ENCODE data around the gene FAM216A. TPM values are rescaled to one million over a fixed set of nuclear protein-coding genes. Genes with fewer than 3 reads are reported as not detected.
"Not testable (repeated sequence)": the region's sequence is repeated elsewhere in the genome, so short reads cannot be mapped to it uniquely, and the experiment has no call there.

Gene FAM216A
- total RNA-seq, 2 experiments from 2014 or later: 14.6 to 17.5 TPM

DNA sequence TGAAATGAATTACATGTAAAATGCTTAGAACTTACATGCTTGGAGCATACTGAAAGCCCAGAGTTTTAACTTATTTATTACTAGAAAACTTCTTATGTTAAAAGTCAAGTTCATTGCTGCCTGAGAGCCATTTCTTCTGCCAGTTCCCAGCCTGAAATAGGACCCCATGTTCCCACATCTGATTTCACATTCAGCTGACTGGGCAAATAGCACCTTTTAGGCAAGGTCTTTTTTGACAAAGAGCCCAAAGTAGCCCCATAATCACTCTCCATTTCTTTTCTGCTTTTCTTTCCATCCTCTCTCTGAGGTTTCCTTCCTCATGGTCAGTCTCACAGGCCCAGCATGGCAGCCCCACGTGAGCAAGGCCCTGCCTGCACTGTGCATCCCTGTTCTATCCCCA is 17.4 kb upstream of the FAM216A start:
- DNase-seq: no peak
- Mint-ChIP-seq H3K9me3 (no peaks in the 10 kb centered on the region), H3K4me3 (peak overlapping the region; percentile 62), H3K27me3 (no peaks in the 10 kb centered on the region), H3K27ac (peak overlapping the region; percentile 100), H3K4me1 (peaks cover 44% of the 10 kb centered on the region), H3K36me3 (ENCODE audit: low read depth) (peaks cover 39% of the 10 kb centered on the region)
- ChIA-PET POLR2A (no interaction called here), CTCF (interaction anchor here (0.6 to 5.0 kb wide), 12 partner anchors 10 to 228 kb away, joined by 3 to 69 read pairs (median 9); partner anchors contain the start of genes FAM216A and GPN3)

DNA sequence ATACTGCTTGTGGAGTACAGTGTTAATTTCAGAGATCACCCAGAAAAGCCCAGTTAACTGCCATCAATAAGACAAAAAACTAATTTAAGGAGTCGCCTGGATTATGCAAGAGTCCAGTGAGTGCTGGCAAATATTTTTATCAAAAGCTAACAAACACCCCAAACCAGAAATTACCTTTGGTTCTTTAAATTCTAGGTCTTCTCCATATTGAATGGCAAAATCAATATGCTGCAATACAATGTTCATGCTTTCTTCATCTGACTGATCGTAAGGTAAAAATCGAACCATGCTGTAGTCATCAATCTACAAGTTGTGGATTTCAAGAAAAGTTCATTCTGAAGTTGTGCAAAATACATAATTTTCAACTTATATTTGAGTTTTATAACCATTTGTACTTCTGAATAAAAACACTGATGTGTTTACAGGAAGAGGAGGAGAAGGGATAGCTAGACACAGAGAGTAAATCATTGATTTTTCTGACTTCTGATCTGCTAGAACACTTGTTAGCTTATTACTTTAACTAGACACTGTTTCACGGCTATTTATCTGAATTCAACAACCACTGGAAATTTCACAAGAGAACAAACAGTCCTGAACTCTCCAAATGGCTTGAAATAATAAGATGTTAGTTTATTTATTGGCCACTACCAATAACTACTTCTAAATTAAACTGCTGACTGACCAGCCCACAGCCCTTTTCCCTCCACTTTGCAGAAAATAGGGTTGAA is 14.9 kb upstream of the FAM216A start:
- Mint-ChIP-seq H3K27me3 (no peaks in the 10 kb centered on the region), H3K9me3 (no peaks in the 10 kb centered on the region), H3K36me3 (ENCODE audit: low read depth) (peaks cover 33% of the 10 kb centered on the region), H3K4me1 (peaks cover 27% of the 10 kb centered on the region), H3K4me3 (no peak overlapping the region), H3K27ac (no peak overlapping the region)
- ChIA-PET POLR2A (no interaction called here), CTCF (interaction anchor here (0.7 to 2.7 kb wide), 6 partner anchors 10 to 148 kb away, joined by 3 to 10 read pairs (median 5); partner anchors contain the start of genes FAM216A, GPN3 and RAD9B)
- DNase-seq: no peak

DNA sequence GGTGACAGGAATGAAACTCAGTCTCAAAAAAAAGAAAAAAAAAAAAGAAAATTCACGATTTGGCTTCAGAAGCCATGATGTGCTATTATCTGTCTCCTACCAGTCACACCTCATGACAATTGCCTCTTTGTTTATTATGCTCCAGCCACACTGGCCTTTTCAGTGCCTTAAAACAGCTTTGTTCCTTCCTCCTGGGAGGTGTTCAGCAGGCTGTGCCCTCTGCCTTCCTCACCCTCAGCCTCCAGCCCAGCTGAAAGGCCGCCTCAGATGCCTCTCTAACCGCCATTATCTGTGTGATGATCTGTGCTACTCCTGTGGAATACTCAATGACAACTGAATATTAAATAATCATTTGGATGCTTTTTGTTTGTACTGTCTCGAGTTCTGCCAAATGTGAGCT is 9.9 kb upstream of the FAM216A start:
- Mint-ChIP-seq H3K27ac (no peak overlapping the region), H3K4me1 (peaks cover 7% of the 10 kb centered on the region), H3K36me3 (ENCODE audit: low read depth) (peaks cover 29% of the 10 kb centered on the region)

DNA sequence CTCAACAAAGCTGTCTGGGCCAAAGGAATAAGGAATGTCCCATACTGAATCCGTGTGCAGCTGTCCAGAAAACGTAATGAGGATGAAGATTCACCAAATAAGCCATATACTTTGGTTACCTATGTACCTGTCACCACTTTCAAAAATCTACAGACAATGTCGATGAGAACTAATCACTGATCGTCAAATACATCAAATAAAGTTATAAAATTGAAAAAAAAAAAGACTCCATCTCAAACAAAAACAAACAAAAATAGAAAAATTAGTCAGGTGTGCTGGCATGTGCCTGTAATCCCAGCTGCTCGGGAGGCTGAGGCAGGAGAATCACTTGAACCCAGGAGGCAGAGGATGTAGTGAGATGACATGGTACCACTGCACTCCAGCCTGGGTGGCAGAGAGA is 7.5 kb upstream of the FAM216A start:
- H3K36me3 Mint-ChIP-seq (ENCODE audit: low read depth): peaks cover 23% of the 10 kb centered on the region
- H3K4me3 Mint-ChIP-seq, H3K27ac Mint-ChIP-seq, H3K27me3 Mint-ChIP-seq, DNase-seq, POLR2A ChIA-PET, H3K9me3 Mint-ChIP-seq: not testable (repeated sequence)
- peaks cover 11% of the 10 kb centered on the region for H3K4me1 Mint-ChIP-seq
- CTCF ChIA-PET: interaction anchor here (1.5 to 4.7 kb wide), 4 partner anchors 11 to 140 kb away, joined by 3 to 33 read pairs (median 4); partner anchors contain the start of gene ARPC3

More for the DNA sequence above, 9.9 kb upstream of the FAM216A start:
- ChIA-PET POLR2A (interaction anchor here (0.6 kb wide), 1 partner anchor 9 kb away, joined by 3 read pairs; the partner anchor contains the start of gene ARPC3), CTCF (interaction anchor here (0.5 to 1.6 kb wide), 3 partner anchors 8 to 28 kb away, joined by 3 to 8 read pairs (median 7); partner anchors contain the start of genes ARPC3, FAM216A and GPN3)
- no peaks in the 10 kb centered on the region for H3K9me3 Mint-ChIP-seq
- DNase-seq: no peak
- H3K27me3 Mint-ChIP-seq: no peaks in the 10 kb centered on the region
- H3K4me3 Mint-ChIP-seq: no peak overlapping the region

DNA sequence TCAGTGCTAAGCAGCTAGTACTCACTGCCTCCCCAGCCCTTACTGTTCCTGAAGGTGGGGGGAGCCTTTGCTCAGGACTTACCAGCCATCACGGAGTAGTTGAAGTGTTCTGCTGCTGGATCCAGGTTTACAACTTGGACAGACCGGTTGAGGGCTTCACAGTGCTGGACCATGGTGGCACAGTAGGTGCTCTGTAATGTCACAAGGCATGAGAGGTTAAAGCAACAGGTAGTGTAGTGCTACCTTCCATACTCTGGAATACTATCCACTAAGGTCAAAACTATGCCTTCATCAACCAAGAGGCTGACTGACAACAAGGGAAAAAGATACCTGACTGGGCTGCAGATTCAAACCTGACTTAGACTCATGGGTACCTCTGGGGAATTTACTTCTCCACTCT is 3.6 kb upstream of the FAM216A start:
- no peak overlapping the region for H3K4me3 Mint-ChIP-seq
- peaks cover 31% of the 10 kb centered on the region for H3K4me1 Mint-ChIP-seq
- H3K27ac Mint-ChIP-seq: no peak overlapping the region
- H3K27me3 Mint-ChIP-seq: no peaks in the 10 kb centered on the region
- no peak for DNase-seq
- POLR2A ChIA-PET: no interaction called here
- H3K36me3 Mint-ChIP-seq (ENCODE audit: low read depth): peaks cover 15% of the 10 kb centered on the region
- CTCF ChIA-PET: interaction anchor here (0.7 to 4.7 kb wide), 4 partner anchors 12 to 216 kb away, joined by 3 to 33 read pairs (median 6); partner anchors contain the start of gene ARPC3
- no peaks in the 10 kb centered on the region for H3K9me3 Mint-ChIP-seq

DNA sequence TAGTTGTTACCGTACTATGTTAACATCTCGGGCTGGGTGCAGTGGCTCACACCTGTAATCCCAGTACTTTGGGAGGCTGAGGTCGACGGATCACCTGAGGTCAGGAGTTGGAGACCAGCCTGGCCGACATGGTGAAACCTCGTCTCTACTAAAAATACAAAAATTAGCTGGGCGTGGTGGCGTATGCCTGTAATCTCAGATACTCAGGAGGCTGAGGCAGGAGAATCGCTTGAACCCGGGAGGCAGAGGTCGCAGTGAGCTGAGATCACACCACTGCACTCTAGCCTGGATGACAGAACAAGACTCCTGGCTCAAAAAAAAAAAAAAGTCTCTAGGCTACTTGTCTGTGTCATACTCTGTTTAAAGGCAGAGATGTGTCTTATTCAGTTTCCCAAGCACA is 2.9 kb upstream of the FAM216A start:
- DNase-seq, H3K4me3 Mint-ChIP-seq, H3K27me3 Mint-ChIP-seq, H3K9me3 Mint-ChIP-seq, H3K27ac Mint-ChIP-seq: not testable (repeated sequence)
- Mint-ChIP-seq H3K36me3 (ENCODE audit: low read depth) (peaks cover 13% of the 10 kb centered on the region), H3K4me1 (peaks cover 38% of the 10 kb centered on the region)
- ChIA-PET POLR2A (interaction anchor here (0.6 kb wide), 1 partner anchor 1383 kb away, joined by 3 read pairs; no protein-coding TSS in a partner anchor), CTCF (interaction anchor here (1.3 to 7.4 kb wide), 5 partner anchors 13 to 149 kb away, joined by 3 to 69 read pairs (median 6); partner anchors contain the start of genes ARPC3 and TCTN1)

DNA sequence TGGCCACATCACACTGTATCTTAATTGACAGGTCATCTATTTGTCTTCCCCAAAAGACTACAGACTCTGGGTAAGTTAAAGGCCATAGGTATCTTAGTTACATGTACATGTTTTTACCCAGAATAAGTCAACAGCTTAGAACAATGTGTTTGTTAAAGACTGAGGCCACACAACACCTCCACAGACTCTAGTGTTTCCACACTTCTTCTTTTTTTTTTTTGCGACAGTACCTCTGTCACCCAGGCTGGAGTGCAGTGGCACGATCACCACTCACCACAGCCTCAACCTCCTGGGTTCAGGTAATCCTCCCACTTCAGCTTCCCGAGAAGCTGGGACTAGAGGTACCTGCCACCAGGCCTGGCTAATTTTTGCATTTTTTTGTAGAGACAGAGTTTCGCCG is 1.9 kb upstream of the FAM216A start:
- ChIA-PET POLR2A (no interaction called here), CTCF (interaction anchor here (0.5 to 7.4 kb wide), 7 partner anchors 14 to 851 kb away, joined by 3 to 69 read pairs (median 4); partner anchors contain the start of genes ARPC3 and TCTN1)
- DNase-seq: no peak
- H3K36me3 Mint-ChIP-seq (ENCODE audit: low read depth): peaks cover 10% of the 10 kb centered on the region
- H3K4me1 Mint-ChIP-seq: peaks cover 44% of the 10 kb centered on the region
- no peaks in the 10 kb centered on the region for H3K9me3 Mint-ChIP-seq
- H3K27ac Mint-ChIP-seq: peak overlapping the region; percentile 21
- H3K4me3 Mint-ChIP-seq: peak overlapping the region; percentile 25
- H3K27me3 Mint-ChIP-seq: no peaks in the 10 kb centered on the region

DNA sequence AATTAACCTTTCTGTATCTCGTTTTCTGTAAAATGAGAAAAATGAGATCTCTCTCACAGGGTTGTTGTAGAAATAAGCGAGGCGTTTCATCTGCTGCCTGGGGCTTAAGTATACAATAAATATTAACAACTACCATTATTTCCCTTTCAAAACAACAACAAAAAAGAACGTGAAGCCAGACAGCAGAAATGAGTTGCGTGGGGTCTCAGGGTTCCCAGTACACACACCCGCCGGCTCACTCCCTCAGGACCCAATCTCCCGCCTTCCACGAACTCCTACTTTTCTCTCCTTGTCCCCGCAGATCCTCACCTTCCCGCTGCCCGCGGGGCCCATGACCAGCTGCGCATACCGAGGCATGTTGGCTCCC is 815 bp upstream of the FAM216A start:
- Mint-ChIP-seq H3K27me3 (no peaks in the 10 kb centered on the region), H3K9me3 (no peaks in the 10 kb centered on the region), H3K4me3 (peak overlapping the region; percentile 98), H3K4me1 (peaks cover 43% of the 10 kb centered on the region), H3K27ac (peak overlapping the region; percentile 97), H3K36me3 (ENCODE audit: low read depth) (peaks cover 10% of the 10 kb centered on the region)
- ChIA-PET CTCF (interaction anchor here (0.9 to 7.4 kb wide), 16 partner anchors 9 to 218 kb away, joined by 3 to 69 read pairs (median 6); partner anchors contain the start of genes ARPC3, RAD9B, TCTN1 and VPS29), POLR2A (interaction anchor here (1.5 kb wide), 1 partner anchor 18 kb away, joined by 7 read pairs; the partner anchor contains the start of gene ARPC3)
- DNase-seq: no peak

DNA sequence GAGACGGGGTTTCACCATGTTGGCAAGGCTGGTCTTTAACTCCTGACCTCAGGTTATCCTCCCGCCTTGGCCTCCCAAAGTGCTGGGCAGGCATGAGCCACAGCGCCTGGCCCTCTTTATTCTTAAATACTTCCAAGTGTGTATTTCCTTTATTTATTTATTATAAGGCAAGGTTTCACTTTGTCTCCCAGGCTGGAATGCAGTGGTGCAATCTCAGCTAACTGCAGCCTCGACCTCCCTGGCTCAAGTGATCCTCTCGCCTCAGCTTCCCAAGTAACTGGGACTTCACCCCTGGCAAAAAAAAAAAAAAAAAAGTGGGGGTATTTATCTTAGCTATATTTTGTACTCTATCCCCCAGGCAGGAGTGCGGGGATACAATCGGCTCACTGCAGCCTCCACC is 6.8 kb downstream of the FAM216A start:
- H3K4me1 Mint-ChIP-seq: peaks cover 15% of the 10 kb centered on the region
- H3K27me3 Mint-ChIP-seq: no peaks in the 10 kb centered on the region
- peaks cover 5% of the 10 kb centered on the region for H3K36me3 Mint-ChIP-seq (ENCODE audit: low read depth)
- ChIA-PET POLR2A (interaction anchor here (0.6 kb wide), 1 partner anchor 34 kb away, joined by 3 read pairs; no protein-coding TSS in a partner anchor), CTCF (interaction anchor here (0.7 to 1.2 kb wide), 2 partner anchors 23 to 25 kb away, joined by 3 read pairs; partner anchors contain the start of gene ARPC3)
- DNase-seq: no peak
- no peak overlapping the region for H3K4me3 Mint-ChIP-seq
- H3K27ac Mint-ChIP-seq: no peak overlapping the region
- H3K9me3 Mint-ChIP-seq: no peaks in the 10 kb centered on the region

DNA sequence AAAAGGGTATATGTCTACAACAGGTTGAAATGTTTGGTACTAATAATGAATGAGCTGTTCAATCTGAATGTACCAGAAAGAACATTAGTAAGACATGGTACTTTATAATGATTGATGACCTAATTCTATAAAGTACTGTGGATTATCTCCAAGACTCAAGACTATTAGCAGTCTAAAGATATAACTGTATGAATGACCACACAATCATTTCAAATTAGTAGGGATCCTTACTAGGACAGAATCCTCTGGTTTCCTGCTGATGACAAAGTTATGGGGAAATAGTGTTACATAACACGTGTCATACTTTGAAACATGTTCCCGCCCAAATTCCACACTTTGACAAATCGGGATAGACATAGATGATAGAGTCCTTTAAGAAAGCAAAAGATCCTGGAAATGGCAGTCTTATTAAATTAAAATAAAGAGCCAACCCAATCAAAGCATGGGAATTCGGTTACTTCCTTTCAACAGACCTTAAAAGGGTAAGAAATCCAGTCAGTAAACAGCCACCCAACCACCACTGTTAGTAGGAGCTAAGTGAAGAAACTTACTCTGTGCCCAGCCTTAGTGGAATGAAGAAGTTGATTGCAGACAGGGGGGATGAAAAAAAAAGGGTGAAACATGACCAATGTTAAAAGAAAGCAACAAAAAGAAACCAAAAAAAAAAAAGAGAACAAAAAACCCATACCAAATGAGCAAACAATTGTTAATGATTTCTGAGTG is 30.5 kb downstream of the FAM216A start:
- peaks cover 50% of the 10 kb centered on the region for H3K36me3 Mint-ChIP-seq (ENCODE audit: low read depth)
- peak overlapping the region; percentile 12 for H3K4me3 Mint-ChIP-seq
- no peaks in the 10 kb centered on the region for H3K27me3 Mint-ChIP-seq
- ChIA-PET POLR2A (no interaction called here), CTCF (interaction anchor here (0.6 to 1.2 kb wide), 3 partner anchors 9 to 767 kb away, joined by 3 to 5 read pairs (median 4); no protein-coding TSS in a partner anchor)
- peaks cover 45% of the 10 kb centered on the region for H3K4me1 Mint-ChIP-seq
- peak overlapping the region; percentile 25 for H3K27ac Mint-ChIP-seq
- peaks cover 4% of the 10 kb centered on the region for H3K9me3 Mint-ChIP-seq
- no peak for DNase-seq

DNA sequence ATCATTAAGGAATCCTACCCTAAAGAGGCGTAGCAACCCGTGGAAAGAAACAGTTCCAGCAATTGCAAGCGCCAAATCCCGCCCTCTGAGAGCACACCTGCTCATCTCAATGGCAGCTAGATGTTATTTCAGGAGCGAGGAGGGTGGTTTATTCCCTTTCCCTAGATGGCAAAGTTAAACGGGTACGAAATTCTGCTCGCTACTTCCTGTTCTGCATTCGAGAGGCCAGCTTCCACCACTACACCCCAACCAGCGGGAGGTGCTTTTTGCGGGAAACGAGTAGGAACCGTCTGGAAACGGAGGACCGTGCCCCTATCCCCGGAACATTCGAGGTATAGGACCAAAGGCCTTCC is 32.7 kb downstream of the FAM216A start:
- Mint-ChIP-seq H3K27me3 (no peaks in the 10 kb centered on the region), H3K27ac (peak overlapping the region; percentile 96), H3K36me3 (ENCODE audit: low read depth) (peaks cover 35% of the 10 kb centered on the region), H3K4me3 (peak overlapping the region; percentile 94), H3K9me3 (peaks cover 4% of the 10 kb centered on the region), H3K4me1 (peaks cover 43% of the 10 kb centered on the region)
- ChIA-PET CTCF (interaction anchor here (1.3 to 2.5 kb wide), 5 partner anchors 9 to 52 kb away, joined by 3 to 12 read pairs (median 3); partner anchors contain the start of gene ARPC3), POLR2A (interaction anchor here (0.6 to 1.7 kb wide), 2 partner anchors 32 to 112 kb away, joined by 4 to 7 read pairs; partner anchors contain the start of gene TCTN1)
- peak; percentile 46 for DNase-seq
